Pons (tissue), 1 donor: ENCODE results near the gene ALDH7A1.
A peak's percentile ranks its signal among the peaks of the same experiment; 100 is the strongest.

Experiments used
- DNase-seq: peaks from one replicate; pipeline ENCODE4 v3.0.0-alpha.2; 2016; ENCODE audit warnings: low spot score

ALDH7A1 gene

GRCh38 chr5:126508251-126508961 is 86.6 kb downstream of the ALDH7A1 start:
- DNase-seq: no peak

DNA sequence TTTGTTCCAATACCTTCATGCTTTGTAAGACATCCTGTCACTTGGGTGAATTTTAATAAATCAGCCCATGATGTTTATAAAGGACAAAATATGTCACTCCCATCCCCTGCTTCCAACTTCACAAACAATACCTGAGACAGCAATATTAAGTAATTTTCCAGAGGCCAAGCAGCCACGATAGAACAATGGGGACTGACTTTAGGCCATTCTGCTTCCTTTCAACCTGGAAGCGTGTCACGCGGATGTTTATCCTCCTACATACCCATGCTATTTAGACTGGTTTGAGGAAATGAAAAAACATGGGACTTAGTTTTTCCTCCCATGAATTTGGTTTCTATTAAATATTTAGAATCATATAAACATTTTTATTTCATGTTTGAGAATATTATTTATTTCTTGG is 88.9 kb downstream of the ALDH7A1 start:
- no peak for DNase-seq

DNA sequence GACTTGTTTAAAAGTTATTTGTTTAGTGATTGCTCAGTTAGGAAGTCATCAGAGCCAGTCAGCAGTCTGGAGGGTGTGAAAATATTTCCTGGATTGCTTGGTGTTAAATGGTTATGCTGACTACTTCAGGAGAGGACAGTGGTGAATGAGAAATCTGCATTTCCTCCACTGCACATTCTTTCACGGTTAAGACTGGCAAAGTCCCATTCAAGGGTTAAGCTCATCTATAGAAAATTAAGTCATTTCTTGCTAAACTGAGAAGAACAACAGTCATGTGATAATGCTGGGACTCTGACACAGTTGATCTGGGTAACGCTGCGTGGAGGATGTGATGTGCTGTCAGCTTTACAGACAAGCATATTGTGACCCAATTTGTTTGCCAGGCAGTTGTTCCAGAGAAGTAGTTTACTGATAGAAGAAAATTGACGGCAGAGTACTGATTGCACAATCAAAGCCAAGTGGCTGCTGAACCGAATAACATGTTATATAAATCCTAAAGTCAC is 91.4 kb downstream of the ALDH7A1 start:
- DNase-seq: no peak

GRCh38 chr5:126501448-126501847 is 93.6 kb downstream of the ALDH7A1 start:
- DNase-seq: no peak

DNA sequence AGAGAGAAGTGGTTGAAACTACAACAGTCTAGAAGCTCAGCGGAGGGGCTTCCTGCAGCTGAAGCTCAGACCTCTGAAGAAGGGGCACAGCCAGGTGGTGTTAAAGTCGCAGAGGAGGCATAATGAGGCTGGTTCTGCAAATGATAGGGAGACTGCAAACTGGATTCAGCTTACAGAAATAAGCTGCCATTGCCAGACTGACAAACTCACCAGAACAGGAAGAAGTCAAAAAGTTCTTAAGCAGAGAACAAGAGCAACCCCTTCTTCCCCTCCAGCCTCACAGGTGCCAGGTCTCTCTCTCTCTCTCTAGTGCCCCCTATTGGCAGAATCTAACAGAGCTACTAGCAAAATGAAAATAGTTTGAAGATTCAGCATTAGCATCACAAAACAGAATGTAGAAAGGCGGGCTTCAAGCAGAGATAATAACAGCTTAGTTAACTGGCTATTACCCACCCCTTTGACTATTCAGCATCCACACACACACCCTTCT is 95.1 kb downstream of the ALDH7A1 start:
- no peak for DNase-seq

DNA sequence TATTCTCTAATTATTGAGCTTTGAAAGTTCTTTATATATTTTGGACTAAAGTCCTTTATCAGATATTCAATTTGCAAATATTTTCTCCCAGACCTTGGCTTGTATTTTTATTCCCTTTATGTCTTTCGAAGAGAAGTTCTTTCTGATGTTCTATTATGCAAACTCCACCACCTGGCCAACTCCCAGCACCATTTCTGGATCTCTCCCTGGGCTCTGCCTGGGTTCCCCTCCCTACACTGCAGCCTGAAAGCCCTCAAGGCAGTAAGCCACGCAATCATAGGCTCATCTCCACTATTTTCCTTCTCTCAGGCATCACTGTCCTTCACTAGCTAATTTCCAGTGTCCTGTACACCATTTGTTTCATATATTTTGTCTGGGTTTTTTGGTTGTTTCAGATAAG is 95.7 kb downstream of the ALDH7A1 start:
- DNase-seq: no peak

DNA sequence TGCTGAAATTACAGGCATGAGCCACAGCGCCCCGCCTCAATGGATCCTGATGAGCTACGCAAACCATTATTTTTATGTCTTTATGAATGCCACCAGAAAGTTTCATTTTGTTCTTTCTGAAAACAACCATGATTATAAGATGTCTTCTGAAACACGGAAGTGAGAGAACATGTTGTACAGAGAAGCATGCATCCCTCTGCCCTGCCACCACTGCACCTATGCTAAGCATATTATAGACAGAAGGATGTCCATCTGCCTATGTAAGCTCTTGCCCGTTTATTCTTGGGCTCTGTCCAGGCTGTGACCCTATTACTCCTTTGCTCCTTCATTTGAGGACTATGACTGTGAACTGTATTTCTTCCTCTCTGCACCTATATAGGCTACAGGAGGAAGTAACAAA is 97.5 kb downstream of the ALDH7A1 start:
- DNase-seq: no peak

GRCh38 chr5:126494393-126494792 is 100.6 kb downstream of the ALDH7A1 start:
- DNase-seq: no peak

DNA sequence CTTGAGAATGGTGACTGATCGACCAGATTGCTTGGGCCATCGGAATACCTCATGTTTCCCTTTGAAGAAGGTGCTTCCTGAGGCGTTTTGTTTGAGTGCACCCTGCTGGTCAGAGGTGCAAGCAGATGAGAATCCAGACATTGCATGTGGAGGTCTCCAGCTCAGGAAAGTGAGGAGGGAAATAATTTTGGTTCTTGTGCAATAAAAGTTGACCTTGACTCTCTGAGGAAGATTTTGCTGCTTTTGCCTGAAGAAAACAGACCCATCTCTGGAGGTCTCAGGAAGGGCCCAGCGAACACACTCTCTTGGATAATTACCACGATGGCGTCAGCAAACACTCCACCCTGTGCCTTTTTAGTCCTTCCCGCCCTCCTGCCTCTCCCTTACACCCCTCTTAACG is 102.1 kb downstream of the ALDH7A1 start:
- DNase-seq: no peak

GRCh38 chr5:126490167-126490940 is 104.7 kb downstream of the ALDH7A1 start:
- peak; percentile 49 for DNase-seq

DNA sequence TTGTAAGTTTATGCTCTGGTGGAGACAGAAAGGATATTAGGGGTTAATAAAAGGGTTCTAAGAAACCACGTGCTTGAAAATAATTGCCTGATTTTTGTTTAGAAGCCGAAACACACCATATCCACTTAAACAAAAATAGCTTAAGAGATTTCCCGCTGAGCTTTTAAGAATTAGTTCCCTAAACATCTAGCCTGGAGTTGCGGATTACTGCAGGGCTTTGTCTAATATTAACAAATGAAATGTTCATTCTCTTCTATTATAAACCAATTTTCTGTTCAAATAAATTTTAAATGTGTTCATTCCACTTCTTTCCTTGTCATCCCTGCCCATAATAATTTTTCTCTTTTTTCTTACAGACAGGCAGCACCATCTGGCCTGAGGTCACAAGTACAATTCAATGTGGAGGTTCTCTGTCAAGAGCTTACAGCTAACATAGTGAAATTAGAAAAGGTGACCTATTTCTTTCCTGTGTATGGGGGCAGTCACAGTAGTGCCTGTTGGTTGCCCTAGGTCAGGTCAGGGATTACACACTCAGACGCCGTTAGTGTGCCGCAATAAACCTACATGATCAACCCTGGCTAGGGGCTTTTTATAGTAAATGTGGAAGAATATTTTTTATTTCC is 106.5 kb downstream of the ALDH7A1 start:
- DNase-seq: no peak

DNA sequence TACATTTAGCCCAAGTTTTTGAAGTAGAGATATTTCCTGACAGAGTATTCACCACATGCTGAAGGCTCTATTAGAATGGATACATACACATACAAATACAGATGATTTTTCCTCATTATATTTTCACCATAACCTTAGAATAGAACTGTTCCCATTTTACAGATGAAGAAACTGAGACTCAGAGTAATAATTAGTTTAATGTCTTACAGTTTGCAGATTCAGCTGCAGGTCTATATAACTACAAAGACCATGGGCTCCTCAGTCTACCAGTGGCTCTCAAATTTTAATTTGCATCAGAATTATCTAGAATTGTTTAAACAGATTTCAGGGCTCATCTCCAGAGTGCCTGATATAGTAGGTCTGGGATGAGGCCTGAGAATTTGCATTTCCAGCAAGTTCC is 107.4 kb downstream of the ALDH7A1 start:
- no peak for DNase-seq

- DNase-seq: peak; percentile 42
Observed at GRCh38 chr5:126486332-126486731, 108.7 kb downstream of the ALDH7A1 start.

GRCh38 chr5:126484253-126484652 is 110.8 kb downstream of the ALDH7A1 start:
- DNase-seq: peak; percentile 58

DNA sequence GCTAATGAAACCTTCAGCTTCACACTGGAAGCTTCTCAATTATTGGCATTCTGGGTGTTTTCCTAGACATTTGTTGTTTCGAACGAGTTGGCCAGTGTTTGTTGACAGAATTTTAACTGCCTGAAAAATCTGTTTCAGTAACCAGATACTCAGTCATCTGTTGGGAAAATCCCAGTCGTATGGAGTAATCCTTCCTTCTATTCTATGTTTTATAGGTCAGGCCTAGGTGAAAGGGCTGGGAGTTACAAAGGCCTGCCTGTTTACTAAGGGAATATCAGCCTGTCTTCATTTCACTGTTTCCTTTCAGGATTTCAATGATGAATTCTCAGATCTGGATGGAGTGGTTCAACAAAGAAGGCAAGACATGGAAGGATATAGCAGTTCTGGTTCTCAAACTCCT is 111.9 kb downstream of the ALDH7A1 start:
- DNase-seq: no peak

DNA sequence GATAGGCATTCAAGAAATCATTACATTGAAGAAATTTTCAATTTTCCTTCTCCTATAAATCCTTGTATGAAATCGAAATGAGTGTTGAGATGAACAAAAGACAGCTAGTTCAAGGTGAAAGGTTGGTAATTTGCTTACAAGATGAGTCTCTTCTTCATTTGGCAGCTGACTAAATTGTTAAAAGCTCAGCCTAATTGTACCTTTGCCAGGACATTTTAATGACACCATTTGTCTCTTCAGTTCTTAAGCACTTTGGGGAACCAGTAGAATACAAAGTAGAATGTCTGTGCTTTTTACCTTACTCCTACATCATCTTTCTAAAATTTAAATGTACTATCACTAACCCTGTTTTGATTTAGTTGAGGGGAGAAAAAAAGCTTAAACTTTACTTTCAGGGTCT is 112.4 kb downstream of the ALDH7A1 start:
- DNase-seq: peak; percentile 57

DNA sequence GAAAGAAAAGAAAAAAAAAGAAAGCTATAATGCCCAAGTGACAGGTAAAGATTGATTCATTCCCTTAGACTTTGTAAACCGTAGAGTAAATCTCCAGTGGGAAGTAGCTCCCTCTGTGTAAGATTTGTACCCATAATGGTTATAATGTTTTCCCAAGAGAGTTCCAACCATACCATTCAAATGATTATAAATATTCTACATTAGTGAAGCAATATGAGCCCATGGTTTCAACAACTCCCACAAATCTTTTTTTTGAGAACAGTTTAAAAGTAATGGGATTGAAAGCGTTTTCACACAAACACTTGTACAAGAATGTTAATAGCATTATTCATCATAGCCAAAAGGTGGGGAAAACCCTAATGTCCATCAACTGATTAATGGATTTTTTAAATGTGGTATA is 113.8 kb downstream of the ALDH7A1 start:
- no peak for DNase-seq
